Fibroblast of skin of left biceps (primary cell): Measurements from ENCODE around the gene CORO1A.
"Not testable (repeated sequence)": the region's sequence is repeated elsewhere in the genome, so short reads cannot be mapped to it uniquely, and the experiment has no call there.

Source experiments
- DNase-seq, 2 experiments: peaks; one replicate each; pipeline ENCODE4 v3.0.0-alpha.2; 2013; ENCODE audit warnings: low read depth in 2 of 2

CORO1A gene

DNA sequence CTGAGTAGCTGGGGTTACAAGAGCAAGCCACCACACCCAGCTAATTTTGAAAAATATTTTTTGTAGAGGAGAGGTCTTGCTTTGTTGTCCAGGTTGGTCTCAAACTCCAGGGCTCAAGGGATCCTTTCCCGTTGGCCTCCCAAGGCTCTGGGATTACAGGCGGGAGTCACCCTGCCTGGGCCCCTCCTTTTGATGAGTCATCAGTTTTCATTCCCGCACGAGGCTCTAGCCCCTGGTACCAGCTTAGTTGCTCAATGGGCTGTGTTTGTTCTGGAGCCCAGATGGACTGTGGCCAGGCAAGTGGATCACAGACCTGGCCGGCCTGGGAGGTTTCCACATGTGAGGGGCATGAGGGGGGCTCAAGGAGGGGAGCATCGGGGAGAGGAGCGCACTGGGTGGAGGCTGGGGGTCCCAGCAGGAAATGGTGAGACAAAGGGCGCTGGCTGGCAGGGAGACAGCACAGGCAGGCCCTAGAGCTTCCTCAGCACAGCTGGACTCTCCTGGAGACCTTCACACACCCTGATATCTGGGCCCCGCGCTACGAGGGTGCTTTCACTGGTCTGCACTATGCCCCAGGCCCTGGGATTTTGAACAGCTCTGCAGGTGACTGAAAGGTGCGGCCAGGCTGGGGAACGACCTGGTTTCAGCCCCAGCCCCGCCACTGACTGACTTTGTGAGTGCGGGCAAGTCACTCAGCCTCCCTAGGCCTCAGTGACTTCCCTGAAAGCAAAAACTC is 16.4 kb downstream of the CORO1A start:
- not testable (repeated sequence) for DNase-seq

DNA sequence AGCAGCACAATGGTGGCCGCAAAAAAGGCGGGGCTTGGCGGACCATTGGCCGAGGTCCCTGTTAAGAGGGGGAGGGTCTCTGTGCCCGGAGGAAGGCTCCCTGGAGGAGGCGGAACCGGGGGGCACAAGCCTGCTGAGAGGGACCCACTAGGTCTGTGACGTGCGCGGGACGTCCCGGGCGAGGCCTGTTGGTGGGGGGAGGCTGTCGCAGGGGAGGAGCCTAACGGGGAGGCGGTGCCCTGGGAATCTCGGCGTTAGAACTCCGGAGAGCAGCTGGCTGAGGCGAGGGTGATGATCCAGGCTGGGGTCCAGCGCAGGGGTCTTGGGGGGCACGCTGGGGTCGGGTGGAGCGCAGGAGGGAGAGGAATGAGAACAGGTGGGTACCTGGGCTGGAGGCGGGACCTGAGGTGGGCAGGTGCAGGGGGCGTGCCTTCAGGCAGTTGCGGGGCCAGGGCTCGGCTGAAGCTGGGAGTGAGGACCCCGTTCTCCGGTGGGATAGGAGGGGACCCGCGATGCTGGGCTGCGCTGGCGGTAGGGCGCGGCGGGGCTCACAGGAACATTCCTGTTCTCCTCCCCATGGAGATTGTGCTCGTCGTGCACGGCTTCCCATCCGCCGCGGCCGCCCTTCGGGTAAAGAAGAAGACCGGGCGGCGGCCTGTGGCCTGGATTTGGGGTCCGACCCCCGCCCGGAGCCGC is 22.3 kb downstream of the CORO1A start:
- not testable (repeated sequence) for DNase-seq

DNA sequence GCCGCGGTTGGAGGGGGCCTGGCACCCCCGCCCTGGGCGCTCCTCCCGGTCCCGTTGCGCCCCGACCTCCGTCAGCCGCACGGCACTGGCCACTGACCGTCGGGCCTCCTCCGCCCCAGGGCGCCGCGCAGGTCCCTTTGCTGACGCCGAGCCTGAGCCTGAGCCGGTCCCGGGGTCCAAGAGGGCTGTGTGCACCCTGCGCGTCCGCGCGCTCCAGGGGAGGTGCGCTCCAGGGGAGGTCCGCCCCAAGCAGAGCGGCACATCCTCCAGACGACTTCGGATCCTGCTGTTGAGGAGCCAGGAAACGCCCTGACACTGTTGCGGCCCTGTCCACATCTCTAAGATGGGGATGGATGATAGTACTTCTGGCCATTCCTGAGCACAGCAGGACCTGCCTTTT is 22.9 kb downstream of the CORO1A start:
- not testable (repeated sequence) for DNase-seq

DNA sequence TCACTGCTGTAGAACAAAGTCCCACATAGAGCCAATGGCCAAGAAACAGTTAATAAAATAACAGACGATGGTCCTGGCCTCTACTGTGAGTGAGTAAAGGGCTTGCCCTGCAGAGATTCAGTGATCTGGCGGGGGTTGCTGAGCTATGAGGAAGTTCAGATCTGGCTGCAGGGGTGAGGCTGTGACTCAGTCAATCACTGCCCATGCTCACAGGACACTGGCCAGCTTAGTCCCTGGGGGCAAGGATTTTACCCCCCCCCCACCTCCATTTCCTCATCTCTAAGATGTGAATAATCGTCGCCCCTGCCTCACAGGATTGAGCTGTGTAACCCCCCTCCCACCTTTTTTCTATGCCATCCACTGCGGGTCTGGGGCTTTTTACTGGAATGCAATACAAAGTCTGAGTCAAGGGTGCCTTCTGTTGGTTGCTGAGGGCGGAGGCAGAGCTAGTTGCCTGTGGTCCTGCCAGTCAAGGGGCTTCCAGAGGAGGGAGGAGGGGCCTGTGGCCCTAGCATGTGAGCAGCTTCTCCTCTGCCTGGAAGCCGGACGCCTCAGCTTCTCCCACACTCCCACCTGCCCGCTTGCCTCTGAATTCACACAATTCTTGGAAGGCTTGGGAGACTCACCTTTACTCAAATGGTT is 23.8 kb downstream of the CORO1A start:
- DNase-seq, result not testable (repeated sequence)

- DNase-seq, result not testable (repeated sequence)
These were observed 25.6 kb downstream of the CORO1A start for GRCh38 chr16:30209032-30209431.

DNA sequence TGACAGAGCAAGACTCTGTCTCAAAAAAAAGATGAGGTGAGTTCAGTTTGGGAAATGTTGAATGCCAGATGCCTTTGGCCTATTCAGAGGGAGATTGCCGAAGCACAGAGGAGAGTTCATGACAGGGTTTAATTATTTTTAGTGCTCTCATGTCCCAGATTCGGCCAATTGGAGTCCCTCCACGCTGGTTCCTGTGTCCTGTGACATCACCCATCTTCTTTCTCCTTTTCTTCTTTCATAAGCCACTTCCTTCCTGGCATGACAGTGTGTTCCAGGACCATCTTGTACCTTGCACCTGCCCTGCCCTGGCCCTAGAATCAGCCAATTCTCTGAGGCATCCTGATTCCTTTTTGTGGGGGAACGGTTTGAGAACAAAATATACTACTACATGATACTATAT is 28.0 kb downstream of the CORO1A start:
- not testable (repeated sequence) for DNase-seq

- DNase-seq, result not testable (repeated sequence)
These were observed 33.7 kb downstream of the CORO1A start for GRCh38 chr16:30217082-30217481.
